ENCODE data around the gene CLCA2. TPM values are rescaled to one million over a fixed set of nuclear protein-coding genes. Genes with fewer than 3 reads are reported as not detected.

Gene CLCA2
- total RNA-seq, 4 donors from 2014 or later, result 49.3 to 147 (median 112) TPM

DNA sequence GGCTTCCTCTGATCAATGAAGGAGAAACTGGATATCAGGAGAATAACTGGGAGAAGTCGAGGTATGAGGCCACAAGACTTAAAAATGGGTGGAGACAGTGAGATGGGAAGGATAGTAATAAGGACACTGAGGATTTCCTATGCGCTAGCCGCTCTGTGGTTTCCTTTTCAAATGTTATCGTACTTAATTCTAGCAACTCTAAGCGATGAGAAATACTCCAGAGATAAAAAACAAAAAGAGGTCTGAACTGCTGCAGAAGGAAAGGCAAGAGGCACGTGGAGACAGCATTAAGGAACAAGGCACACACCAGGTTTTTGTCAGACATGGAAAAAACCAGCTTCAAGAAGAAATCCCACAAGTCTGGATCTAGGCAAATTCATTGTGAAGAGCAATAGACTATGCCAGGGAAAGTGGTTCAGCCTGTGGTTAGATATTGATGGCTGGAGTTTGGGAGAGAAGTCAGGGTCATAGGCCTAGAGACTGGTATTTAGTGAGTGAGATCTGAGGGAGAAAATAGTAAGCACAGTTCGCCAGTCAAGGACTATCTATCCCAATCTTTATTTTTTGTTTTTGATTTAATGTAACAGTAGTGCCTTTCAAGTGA lies 5.3 kb downstream of the CLCA2 start:
- WGBS, result 61% methylated on average over 7 of the region's 7 CpGs
- TF ChIP-seq POLR2AphosphoS5 (IDR thresholded peaks at IDR 0.05) (no peak), EP300 (IDR thresholded peaks at IDR 0.05) (no peak), POLR2A (IDR thresholded peaks at IDR 0.05) (no peak)
- TF ChIP-seq, protein P1, sequence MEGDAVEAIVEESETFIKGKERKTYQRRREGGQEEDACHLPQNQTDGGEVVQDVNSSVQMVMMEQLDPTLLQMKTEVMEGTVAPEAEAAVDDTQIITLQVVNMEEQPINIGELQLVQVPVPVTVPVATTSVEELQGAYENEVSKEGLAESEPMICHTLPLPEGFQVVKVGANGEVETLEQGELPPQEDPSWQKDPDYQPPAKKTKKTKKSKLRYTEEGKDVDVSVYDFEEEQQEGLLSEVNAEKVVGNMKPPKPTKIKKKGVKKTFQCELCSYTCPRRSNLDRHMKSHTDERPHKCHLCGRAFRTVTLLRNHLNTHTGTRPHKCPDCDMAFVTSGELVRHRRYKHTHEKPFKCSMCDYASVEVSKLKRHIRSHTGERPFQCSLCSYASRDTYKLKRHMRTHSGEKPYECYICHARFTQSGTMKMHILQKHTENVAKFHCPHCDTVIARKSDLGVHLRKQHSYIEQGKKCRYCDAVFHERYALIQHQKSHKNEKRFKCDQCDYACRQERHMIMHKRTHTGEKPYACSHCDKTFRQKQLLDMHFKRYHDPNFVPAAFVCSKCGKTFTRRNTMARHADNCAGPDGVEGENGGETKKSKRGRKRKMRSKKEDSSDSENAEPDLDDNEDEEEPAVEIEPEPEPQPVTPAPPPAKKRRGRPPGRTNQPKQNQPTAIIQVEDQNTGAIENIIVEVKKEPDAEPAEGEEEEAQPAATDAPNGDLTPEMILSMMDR (IDR thresholded peaks at IDR 0.05), result no peak
- Histone ChIP-seq H3K4me3 (no peak overlapping the region), H3K9me3 (no peaks in the 10 kb centered on the region), H3K4me1 (peaks cover 42% of the 10 kb centered on the region), H3K27me3 (no peaks in the 10 kb centered on the region), H3K36me3 (no peaks in the 10 kb centered on the region), H3K27ac (peak overlapping the region; percentile 92)
- no peak for DNase-seq (ENCODE audit: low spot score in 2 of 2)

DNA sequence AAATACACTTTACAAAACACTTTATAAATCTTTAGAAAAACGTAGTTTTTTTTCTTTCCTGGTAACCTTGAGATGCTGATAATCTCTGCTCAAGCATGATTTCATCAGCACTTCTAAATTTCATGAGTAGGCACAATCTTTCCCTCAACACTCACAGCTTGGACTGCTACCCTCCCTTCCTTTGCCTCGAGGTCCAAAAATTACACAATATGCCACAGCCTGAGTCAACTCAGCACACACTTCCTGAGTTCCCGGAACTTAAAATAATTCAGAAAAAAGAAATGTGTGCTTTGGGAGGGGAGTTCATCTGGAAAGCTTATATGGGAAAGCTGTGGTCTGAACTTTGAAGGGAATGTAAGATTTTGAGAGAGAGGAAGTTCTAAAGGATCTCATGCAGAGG lies 5.9 kb downstream of the CLCA2 start:
- H3K4me1 ChIP-seq, result peaks cover 39% of the 10 kb centered on the region
- peak in 1 of 2 donors; percentile 75 for DNase-seq (ENCODE audit: low spot score in 2 of 2)

DNA sequence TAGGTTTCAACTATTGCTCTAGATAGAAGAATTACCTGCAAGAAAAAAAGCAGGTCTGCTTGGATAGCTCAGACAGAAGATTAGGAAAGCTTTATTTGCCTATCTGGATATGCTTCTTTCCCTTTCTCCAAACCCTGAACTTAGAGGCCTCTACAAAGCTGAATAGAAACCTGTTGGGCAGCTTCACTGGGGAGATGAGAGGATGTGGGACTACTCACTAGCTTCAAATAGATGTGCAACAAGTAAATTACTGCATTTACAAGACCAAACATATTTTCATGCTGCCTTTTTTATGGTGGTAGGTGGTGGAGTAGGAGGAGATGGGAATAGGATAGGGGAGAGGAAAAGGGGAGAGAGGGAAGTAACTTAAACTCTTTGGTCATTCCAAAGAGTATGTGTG lies 6.4 kb downstream of the CLCA2 start:
- Histone ChIP-seq H3K9me3 (no peaks in the 10 kb centered on the region), H3K4me3 (no peak overlapping the region), H3K4me1 (peaks cover 38% of the 10 kb centered on the region), H3K27ac (peak overlapping the region; percentile 92), H3K36me3 (no peaks in the 10 kb centered on the region), H3K27me3 (no peaks in the 10 kb centered on the region)
- TF ChIP-seq POLR2A (IDR thresholded peaks at IDR 0.05) (no peak), EP300 (IDR thresholded peaks at IDR 0.05) (no peak)
- TF ChIP-seq, protein P1 (IDR thresholded peaks at IDR 0.05), result no peak
- no peak for DNase-seq (ENCODE audit: low spot score in 2 of 2)

More for the DNA sequence above, 5.9 kb downstream of the CLCA2 start:
- no peak overlapping the region for H3K4me3 ChIP-seq
- TF ChIP-seq, protein P1 (IDR thresholded peaks at IDR 0.05), result no peak
- peak in 2 of 3 donors; percentile 81 to 83 for TF ChIP-seq POLR2AphosphoS5 (IDR thresholded peaks at IDR 0.05)
- WGBS, result 2% methylated on average over 3 of the region's 3 CpGs
- H3K27ac ChIP-seq, result peak overlapping the region; percentile 92
- no peaks in the 10 kb centered on the region for H3K27me3 ChIP-seq
- no peaks in the 10 kb centered on the region for H3K9me3 ChIP-seq
- H3K36me3 ChIP-seq, result no peaks in the 10 kb centered on the region

DNA sequence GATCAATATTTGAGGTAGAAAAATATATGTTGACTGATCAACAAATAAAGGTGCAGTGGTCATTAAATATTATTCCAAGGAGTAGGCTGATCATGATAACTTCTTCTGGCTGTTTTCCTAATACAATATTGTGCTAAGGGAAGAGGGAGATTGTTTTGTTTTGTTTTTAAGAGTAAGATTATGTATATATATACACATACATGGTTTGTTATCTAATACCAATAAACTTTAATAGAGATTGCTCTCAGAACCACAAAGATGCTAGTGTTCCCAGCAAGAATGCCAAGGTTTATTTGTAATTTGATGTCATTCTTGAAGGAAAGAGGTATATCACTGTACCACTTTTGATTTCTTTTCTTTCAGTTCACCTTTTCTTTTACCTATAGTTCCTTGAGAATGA lies 10.1 kb downstream of the CLCA2 start:
- H3K27me3 ChIP-seq, result no peaks in the 10 kb centered on the region
- peaks cover 20% of the 10 kb centered on the region for H3K4me1 ChIP-seq
- no peaks in the 10 kb centered on the region for H3K36me3 ChIP-seq
- DNase-seq (ENCODE audit: low spot score in 2 of 2), result no peak
- no peaks in the 10 kb centered on the region for H3K9me3 ChIP-seq
- H3K27ac ChIP-seq, result no peak overlapping the region
- TF ChIP-seq EP300 (IDR thresholded peaks at IDR 0.05), result no peak
- TF ChIP-seq, protein P1 (IDR thresholded peaks at IDR 0.05), result no peak
- TF ChIP-seq POLR2A (IDR thresholded peaks at IDR 0.05), result no peak
- TF ChIP-seq POLR2AphosphoS5 (IDR thresholded peaks at IDR 0.05), result no peak
- H3K4me3 ChIP-seq, result no peak overlapping the region

DNA sequence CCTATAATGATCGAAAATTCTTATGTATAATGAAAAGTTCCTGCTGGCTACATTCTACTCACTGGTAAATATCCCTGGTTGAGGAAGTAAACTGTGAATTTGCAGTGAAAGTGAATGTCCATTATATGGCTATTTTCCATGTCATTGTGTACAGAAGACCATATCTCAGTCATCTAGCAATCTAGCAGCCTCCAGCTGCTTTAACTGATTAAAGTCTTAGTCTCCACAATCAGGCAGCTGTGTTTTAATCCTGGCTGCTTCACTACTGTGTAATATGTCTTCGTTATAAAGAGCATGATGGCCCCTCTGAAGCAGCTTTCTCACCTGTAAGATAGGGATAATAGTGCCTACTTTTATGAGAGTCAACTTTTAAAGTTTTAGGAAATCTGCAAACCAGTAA lies 11.4 kb downstream of the CLCA2 start:
- H3K27ac ChIP-seq, result no peak overlapping the region
- WGBS, result 94% methylated on average over 2 of the region's 2 CpGs
- peaks cover 7% of the 10 kb centered on the region for H3K4me1 ChIP-seq
- H3K9me3 ChIP-seq, result no peaks in the 10 kb centered on the region
- H3K4me3 ChIP-seq, result no peak overlapping the region
- H3K36me3 ChIP-seq, result no peaks in the 10 kb centered on the region
- TF ChIP-seq EP300 (IDR thresholded peaks at IDR 0.05) (no peak), POLR2AphosphoS5 (IDR thresholded peaks at IDR 0.05) (no peak), POLR2A (IDR thresholded peaks at IDR 0.05) (no peak)
- TF ChIP-seq, protein P1 (IDR thresholded peaks at IDR 0.05), result no peak
- DNase-seq (ENCODE audit: low spot score in 2 of 2), result no peak
- H3K27me3 ChIP-seq, result no peaks in the 10 kb centered on the region

Data from suprapubic skin (tissue), 4 donors.